Chondrocyte (in vitro differentiated cells): ENCODE measurements around the gene CEBPG. TPM values are rescaled to one million over a fixed set of nuclear protein-coding genes. Genes with fewer than 3 reads are reported as not detected.

Experiments used
- DNase-seq: peaks from one replicate; pipeline ENCODE4 v3.0.0; 2021; ENCODE audit warnings: mixed read lengths, low spot score
- H3K27ac Mint-ChIP-seq: one replicate; pipeline ENCODE4 v1.8.0; 2021; ENCODE audit warnings: mild to moderate bottlenecking, moderate library complexity, mixed read lengths; ENCODE audit not compliant: unreplicated experiment
- H3K27me3 Mint-ChIP-seq: 2 replicates; pipeline ENCODE4 v1.8.0; 2021; ENCODE audit warnings: low read depth, mixed read lengths
- H3K36me3 Mint-ChIP-seq: 2 replicates; pipeline ENCODE4 v1.8.0; 2021; ENCODE audit warnings: low read depth, mixed read lengths
- H3K4me1 Mint-ChIP-seq: 2 replicates; pipeline ENCODE4 v1.8.0; 2021; ENCODE audit warnings: low read depth, mild to moderate bottlenecking, mixed read lengths
- H3K4me3 Mint-ChIP-seq: one replicate; pipeline ENCODE4 v1.8.0; 2021; ENCODE audit warnings: mild to moderate bottlenecking, moderate library complexity, mixed read lengths; ENCODE audit not compliant: unreplicated experiment
- H3K9me3 Mint-ChIP-seq: 2 replicates; pipeline ENCODE4 v1.8.0; 2021; ENCODE audit warnings: low read depth, mixed read lengths
- total RNA-seq: library from RNA; stranded (reverse); gene quantifications from 3 replicates; pipeline ENCODE4 v1.2.1, GENCODE V29; 2021
- TF ChIP-seq, protein P1 (sequence below): fragments of 200-600 bp; sonication (generic); IDR thresholded peaks from 2 replicates; pipeline ENCODE4 v1.5.0; 2021; ENCODE audit warnings: antibody characterized with exemption, mild to moderate bottlenecking, moderate library complexity

Gene CEBPG
- total RNA-seq, 1 donor from 2014 or later, result 54.4 TPM

- Mint-ChIP-seq H3K9me3 (no peaks in the 10 kb centered on the region), H3K27me3 (no peaks in the 10 kb centered on the region), H3K36me3 (no peaks in the 10 kb centered on the region), H3K4me3 (no peak overlapping the region), H3K27ac (no peak overlapping the region), H3K4me1 (no peaks in the 10 kb centered on the region)
- peak; percentile 88 for DNase-seq
- TF ChIP-seq, protein P1, sequence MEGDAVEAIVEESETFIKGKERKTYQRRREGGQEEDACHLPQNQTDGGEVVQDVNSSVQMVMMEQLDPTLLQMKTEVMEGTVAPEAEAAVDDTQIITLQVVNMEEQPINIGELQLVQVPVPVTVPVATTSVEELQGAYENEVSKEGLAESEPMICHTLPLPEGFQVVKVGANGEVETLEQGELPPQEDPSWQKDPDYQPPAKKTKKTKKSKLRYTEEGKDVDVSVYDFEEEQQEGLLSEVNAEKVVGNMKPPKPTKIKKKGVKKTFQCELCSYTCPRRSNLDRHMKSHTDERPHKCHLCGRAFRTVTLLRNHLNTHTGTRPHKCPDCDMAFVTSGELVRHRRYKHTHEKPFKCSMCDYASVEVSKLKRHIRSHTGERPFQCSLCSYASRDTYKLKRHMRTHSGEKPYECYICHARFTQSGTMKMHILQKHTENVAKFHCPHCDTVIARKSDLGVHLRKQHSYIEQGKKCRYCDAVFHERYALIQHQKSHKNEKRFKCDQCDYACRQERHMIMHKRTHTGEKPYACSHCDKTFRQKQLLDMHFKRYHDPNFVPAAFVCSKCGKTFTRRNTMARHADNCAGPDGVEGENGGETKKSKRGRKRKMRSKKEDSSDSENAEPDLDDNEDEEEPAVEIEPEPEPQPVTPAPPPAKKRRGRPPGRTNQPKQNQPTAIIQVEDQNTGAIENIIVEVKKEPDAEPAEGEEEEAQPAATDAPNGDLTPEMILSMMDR, result peak; percentile 94
Observed at GRCh38 chr19:33406521-33407139, 33.1 kb downstream of the CEBPG start.

- Mint-ChIP-seq H3K4me1 (no peaks in the 10 kb centered on the region), H3K4me3 (no peak overlapping the region), H3K27ac (no peak overlapping the region), H3K27me3 (no peaks in the 10 kb centered on the region), H3K9me3 (no peaks in the 10 kb centered on the region), H3K36me3 (no peaks in the 10 kb centered on the region)
- DNase-seq, result peak; percentile 86
- TF ChIP-seq, protein P1, result peak; percentile 70
Observed at GRCh38 chr19:33407140-33407551, 33.6 kb downstream of the CEBPG start.

GRCh38 chr19:33407716-33408115, 34.2 kb downstream of the CEBPG start:
- H3K27ac Mint-ChIP-seq, result no peak overlapping the region
- no peaks in the 10 kb centered on the region for H3K9me3 Mint-ChIP-seq
- H3K36me3 Mint-ChIP-seq, result no peaks in the 10 kb centered on the region
- no peaks in the 10 kb centered on the region for H3K27me3 Mint-ChIP-seq
- peak; percentile 81 for DNase-seq
- H3K4me3 Mint-ChIP-seq, result no peak overlapping the region
- TF ChIP-seq, protein P1, result no peak
- no peaks in the 10 kb centered on the region for H3K4me1 Mint-ChIP-seq

DNA sequence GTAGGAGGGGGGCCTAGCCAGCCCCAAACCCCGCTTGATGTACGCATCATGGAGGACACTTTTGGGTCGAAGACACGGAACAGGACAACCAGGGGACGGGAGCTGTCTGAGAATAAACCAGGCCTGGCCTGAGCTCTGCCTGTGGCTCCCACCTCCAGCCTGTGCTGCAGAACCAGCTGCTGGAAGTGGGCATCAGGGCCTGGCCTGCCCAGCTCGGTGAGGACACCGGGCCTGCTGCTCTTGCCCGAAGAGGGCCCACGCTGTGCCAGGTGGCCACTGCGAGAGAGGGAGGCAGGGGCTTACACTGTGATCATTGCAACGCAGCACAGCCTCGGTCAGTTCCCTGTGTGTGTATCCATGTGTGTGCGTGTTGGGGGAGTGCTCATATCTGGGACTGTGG, 34.6 kb downstream of the CEBPG start:
- TF ChIP-seq, protein P1, result no peak
- Mint-ChIP-seq H3K9me3 (no peaks in the 10 kb centered on the region), H3K27me3 (no peaks in the 10 kb centered on the region), H3K27ac (no peak overlapping the region), H3K4me3 (no peak overlapping the region), H3K4me1 (no peaks in the 10 kb centered on the region), H3K36me3 (no peaks in the 10 kb centered on the region)
- DNase-seq, result peak; percentile 87

- TF ChIP-seq, protein P1, result no peak
- no peak overlapping the region for H3K4me3 Mint-ChIP-seq
- no peaks in the 10 kb centered on the region for H3K27me3 Mint-ChIP-seq
- H3K9me3 Mint-ChIP-seq, result no peaks in the 10 kb centered on the region
- peak; percentile 56 for DNase-seq
- H3K36me3 Mint-ChIP-seq, result no peaks in the 10 kb centered on the region
- H3K4me1 Mint-ChIP-seq, result no peaks in the 10 kb centered on the region
- H3K27ac Mint-ChIP-seq, result no peak overlapping the region
Observed at GRCh38 chr19:33408538-33409434, 35.3 kb downstream of the CEBPG start.
